NCI-H2107 (cell line): ENCODE measurements around the gene RSBN1.
A peak's percentile ranks its signal among the peaks of the same experiment; 100 is the strongest.
"Not testable (repeated sequence)": the region's sequence is repeated elsewhere in the genome, so short reads cannot be mapped to it uniquely, and the experiment has no call there.

Experiments
- DNase-seq: peaks from one replicate; lab custom pipeline; 2025; lab: John Stamatoyannopoulos, UW

RSBN1 gene

DNA sequence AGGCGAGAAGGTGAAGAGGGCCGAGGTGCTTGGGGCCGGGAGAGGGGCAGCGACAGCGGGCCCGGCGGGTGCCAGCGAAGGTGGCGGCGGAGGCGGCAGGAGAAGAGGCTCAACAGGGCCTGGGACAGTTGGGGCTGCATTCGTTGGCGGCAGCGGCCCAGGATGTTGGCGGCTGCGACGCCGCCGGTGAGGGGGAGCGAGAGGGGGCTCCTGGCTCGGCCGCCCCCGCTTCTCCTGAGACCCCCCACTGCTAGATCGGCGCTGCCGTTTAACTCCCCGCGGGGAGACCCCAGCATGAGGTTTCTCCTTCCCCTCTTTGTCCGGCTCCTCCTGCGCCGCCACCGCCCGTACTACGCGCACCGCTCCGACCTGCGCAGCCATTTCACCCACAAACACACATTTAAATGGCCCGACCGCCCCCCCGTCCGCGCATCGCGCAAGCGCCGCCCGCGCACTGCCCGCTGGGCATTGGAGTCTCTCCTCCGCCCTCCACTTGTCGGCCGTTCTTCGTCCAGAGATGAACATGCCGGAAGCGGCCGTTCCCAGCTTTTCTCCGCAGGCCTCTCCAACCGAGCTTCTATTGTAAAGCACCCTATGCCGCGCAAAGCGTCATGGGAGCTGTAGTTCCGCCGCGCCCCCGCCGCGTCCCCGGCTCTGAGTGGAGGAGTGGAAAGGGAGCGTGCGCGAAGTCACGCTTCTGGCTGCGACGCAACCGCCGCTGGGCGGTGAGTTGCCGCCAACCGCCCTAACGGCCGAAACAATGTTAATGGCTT lies at the start of gene RSBN1:
RSBN1 (minus strand) TSS at position 589 of the 773 bp plus-strand sequence; CDS start at position 525, 64 bp downstream.
- DNase-seq = peak; percentile 98

DNA sequence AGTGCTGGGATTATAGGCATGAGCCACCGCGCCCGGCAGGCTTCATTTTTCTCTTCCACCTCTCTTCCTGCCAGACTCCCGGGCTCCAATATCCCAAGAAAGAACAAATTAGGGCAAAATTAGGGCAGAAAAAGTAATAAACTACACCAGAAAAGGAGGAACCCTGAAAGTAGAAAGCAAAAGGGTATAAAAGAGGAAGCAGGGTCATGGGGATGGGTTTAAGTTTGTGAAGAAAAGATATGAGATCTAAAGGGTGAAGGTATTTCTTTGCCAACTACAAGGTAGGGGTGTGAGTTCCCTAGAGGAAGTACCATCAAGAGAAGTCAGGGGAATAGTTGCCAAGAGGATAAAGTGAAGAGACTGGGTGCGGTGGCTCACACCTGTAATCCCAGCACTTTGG lies 49.4 kb upstream of the RSBN1 start:
- no peak for DNase-seq

DNA sequence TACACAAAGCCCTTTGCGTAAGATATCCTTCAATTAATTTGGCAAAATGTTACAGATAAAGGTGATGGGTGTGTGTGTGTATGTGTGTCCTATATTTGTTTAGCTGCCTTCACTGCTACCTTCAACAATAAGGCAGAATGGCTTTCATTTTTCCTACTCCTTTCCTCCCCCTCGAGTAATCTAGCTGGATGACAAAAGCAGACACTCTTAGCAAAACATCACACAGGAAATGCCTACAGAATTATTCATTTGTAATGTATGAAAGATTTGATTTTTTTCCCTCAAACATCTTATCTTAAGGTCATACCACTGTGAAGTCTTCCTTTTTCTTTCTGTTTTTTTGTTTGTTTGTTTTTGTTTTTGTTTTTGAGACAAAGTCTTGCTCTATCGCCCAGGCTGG lies 48.6 kb upstream of the RSBN1 start:
- DNase-seq = no peak

DNA sequence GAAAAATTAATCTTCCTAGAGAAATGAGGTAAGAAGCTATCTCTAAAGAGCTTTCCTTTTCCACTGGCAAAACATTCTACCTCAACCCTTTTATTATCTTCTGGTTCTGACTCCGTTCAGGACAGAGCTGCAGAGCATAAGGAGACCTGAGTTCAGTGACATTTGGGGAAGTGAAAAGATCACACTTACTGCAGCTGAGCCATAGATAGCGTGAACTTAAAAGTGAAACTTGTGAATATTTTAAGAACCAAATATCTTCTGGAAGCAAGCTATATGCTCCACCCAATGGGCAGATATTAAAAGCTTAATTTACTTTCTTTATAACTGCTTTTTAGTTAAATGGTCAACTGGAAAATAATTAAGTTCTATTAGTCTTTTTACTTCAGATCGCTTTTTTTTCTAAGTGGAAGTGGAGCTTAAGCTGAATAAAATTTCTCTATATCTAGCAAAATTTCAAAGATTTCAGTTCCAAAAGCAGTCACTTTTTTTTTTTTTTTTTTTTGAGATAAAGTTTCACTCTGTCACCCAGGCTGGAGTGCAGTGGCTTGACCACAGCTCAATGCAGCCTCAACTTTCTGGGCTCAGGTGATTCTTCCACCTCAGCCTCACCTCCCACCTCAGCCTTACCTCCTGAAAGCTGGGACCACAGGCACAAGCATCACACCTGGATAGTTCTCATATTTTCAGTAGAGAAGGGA lies 47.4 kb upstream of the RSBN1 start:
- DNase-seq = no peak

DNA sequence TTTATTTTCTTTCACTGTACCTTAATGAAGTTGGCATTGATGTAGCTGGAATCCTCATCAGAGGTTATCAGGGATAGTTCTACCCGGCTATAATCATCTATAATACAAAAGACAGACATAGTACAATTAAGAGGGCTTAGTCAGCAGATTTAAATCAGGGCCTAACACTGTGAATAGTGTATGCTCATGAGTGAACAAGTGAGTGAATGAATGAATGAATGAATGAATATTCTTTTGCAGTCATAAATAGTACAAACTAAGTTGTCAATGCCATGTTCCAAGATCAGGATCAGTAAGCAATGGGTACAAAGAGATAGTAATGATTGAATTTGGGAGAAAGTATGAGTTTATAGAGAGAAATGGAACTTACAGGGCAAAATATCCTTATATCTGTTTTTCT lies 46.7 kb upstream of the RSBN1 start:
- no peak for DNase-seq

DNA sequence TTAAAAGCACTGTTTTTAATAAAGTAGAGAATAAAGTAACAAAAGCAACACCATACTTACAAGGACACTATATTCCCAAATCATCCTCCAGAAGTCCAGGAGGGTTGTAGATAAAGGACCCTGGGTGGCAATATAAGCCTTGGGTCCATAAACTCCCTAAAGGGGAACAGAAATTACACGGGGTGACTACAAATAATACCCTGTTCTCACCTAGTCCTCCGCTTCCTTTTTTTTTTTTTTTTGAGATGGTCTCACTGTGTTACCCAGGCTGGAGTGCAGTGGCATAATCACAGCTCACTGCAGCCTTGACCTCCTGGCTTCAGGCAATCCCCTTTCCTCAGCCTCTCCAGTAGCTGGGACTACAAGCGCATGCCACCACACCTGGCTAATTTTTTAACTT lies 46.1 kb upstream of the RSBN1 start:
- no peak for DNase-seq

DNA sequence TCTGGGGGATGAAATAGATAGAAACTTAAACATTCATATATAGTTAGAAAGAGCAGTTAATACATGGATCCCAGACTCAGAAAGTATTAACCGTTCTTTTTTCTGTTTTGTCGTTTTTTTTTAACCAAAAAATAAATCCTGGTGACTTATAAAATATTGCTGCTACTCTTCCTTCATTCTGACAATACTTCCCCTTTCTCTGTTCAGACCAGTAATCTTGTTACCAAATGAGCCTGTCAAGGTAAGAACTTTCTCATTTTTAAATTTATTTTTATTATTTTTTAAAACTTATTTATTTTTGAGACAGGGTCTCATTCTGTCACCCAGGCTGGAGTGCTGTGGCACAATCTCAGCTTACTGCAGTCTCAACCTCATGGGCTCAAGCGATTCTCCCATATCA lies 45.5 kb upstream of the RSBN1 start:
- no peak for DNase-seq

DNA sequence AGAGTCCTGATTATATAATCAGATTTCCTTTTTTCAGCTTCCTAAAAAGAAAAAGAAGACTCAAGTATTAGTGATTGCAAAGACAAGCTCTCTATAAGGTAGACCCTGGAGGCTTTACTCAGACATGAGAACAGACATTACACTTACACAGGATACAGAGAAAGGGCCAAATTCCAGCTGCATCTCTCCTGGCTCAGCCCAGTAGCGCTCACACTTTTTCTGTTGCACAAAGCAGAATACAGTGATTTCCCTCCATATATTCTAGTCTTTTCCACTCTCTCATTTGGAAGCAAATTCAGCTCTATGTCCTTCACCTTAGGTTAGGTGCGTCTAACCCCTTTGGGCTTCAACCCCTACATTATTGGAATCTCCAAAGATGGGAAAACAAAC lies 44.1 kb upstream of the RSBN1 start:
- no peak for DNase-seq

DNA sequence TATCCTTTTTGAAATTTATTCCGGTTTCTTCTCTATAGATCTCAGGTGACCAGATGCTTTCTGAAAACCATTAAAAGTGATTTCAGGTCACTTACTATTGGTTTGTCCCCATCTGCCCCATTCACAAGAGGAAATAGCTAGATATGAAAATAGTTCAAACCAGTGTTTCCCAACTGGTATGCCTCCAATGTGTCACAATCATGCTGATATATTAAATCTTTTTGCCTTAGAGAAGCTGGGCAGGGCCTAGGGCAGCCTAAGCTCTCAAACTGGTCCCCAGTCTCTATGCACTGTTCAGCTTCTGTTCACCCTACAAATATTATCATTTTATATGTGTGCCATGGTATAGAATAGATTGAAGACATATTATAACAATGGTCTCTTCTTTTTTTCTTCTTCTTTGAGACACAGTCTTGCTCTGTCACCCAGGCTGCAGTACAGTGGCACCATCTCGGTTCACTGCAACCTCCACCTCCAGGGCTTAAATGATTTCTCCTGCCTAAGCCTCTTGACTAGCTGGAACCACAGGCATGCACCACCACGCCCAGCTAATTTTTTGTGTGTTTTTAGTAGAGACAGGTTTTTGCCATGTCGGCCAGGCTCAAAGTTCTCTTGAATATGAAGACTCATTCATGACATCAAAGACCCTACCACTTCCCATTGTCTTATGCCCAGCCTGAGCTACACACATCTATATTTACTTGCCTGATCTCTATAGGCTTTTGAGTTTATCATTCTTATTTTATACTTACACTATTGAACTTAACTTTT lies 43.5 kb upstream of the RSBN1 start:
- no peak for DNase-seq

DNA sequence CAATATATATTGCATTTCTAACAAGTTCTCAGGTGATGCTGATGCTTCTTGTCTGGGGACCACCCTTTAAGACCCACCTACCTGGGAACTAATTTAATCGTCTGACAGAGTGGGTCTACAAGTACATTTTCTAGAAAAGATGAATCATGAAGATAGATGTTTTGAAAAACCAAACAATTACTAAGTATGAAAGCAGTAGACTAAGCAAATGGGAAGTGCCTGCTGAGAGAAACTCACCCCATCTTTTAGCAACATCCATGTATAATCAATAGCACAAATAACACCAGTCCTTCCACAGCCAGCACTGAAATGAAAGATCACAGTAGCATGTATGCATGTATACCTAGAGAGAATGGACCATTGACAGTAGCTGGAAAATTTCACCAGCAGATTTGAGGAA lies 42.0 kb upstream of the RSBN1 start:
- no peak for DNase-seq

DNA sequence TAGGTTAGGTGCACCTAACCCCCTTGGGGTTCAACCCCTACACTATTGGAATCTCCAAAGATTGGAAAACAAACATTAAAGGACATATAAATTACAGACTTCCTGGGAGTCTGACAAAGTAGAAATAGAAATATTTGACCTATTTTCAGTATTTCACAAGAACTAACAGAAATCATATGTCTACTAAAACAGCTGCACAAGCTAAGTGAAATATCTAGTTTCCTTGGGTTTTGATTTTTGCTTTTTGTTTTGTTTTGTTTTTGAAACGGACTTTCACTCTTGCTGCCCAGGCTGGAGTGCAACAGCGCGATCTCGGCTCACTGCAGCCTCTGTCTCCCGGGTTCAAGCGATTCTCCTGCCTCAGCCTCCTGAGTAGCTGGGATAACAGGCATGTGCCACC lies 40.4 kb upstream of the RSBN1 start:
- DNase-seq = not testable (repeated sequence)

DNA sequence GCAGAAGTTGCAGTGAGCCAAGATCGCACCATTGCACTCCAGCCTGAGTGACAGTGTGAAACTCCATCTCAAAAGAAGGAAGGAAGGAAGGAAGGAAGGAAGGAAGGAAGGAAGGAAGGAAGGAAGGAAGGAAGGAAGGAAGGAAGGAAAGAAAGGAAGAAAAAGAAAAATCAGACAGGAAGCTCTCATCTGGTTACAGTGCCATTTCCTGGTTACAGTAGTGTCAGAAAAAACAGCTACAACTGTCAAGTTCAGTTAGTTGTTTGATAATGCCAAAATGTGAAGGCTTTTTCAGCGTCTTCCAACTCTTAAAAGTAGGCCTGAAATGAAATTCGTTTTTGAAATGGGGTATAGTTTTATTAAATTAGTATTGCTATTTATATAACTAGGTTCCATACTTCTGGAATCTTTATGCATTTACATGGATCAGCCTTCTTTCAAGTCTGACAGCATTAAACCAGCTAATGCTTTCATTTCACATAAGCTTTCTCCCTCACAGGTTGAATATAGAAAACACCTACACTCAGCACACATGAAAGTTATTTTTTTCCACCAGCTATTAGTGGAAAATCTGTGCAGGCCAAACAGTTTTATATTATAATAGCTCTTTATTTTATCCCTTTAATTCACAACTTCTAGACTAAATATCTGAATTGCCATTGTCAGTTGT lies 38.0 kb upstream of the RSBN1 start:
- no peak for DNase-seq

DNA sequence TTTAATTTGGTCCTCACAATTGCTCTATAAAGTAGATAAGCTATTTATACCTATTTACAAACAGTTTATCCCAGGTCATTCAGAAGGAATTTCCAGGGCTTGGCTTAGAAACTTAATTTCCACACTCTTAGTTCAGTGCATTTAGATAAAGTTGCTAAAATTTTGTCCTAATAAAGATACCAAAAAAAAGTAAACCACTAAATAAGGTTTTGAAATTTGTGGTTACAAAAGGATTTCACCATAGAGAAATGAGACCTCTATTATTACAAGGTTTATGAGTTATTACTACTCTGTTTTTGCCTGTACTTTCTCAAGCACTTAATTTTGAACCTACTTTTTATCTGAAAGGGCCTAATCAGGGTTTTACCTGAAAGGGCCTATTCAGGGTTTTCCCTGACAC lies 36.8 kb upstream of the RSBN1 start:
- no peak for DNase-seq

DNA sequence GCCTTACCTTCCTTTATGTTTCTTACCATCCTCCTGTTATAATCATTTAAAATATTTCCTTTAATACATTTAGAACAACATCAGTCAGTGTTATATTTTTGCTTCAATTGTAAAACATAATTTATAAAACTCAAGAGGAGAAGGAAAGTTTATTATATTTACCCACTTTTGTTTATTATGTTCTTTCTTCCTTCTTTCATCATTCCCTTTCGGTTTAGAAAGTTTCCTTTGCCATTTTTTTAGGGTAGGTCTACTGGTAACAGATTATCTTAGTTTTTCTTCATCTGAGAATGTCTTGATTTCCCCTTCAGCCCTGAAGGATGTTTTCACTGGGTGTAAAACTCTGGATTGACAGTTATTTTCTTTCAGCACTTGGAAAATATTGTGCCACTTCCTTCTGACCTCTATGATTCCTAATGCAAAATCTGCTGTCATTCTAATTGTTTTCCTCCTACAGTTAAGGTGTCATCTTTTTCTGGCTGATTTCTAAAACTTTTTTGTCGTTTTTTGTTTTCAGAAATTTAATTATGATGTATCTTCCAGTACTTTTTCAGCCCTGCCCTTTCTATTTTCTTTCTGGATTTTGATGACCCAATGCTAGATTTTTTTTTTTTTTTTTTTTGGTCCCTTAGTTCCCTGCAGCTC lies 34.2 kb upstream of the RSBN1 start:
- DNase-seq = no peak

DNA sequence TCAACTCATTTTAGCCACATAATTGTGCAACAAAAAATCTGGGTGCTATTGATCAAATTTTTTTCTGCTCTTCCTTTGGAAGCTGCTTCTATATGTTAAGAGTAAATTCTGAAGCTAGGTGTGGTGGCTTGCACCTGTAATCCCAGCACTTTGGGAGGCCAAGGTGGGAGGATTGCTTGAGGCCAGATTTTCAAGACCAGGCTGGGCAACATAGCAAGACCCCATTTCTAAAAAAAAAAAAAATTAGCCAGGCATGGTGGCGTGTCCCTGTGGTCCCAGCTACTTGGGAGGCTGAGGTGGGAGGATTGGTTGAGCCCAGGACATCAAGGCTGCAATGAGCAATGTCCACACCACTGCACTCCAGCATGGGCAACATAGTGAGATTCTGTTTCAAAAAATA lies 24.3 kb upstream of the RSBN1 start:
- no peak for DNase-seq

DNA sequence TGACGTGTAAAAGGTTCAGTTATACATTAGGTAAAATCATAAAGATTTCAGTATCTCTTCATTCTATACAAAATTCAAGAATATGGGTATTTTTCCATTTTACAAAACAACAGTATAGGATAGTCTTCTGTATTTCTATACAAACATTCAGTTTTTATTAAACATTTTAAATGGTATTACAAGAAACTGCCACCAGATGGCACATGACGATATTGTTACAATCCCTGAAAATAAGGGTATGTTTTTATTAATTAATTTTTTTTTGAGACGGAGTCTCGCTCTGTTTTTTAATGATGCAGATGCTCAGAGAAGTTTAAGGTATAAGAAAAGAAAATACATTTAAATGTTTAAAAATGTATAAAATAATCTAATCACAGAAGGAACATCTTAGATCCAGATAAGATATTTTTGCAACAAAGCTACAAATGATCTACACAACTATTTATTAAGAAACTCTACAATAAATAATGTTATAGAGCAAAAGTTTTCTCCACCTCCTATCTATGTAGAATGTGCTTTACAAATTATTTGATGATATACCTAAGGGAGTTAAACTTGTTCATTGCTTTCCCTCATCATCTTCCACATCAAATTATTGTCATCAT lies 23.5 kb upstream of the RSBN1 start:
- DNase-seq = peak; percentile 36

DNA sequence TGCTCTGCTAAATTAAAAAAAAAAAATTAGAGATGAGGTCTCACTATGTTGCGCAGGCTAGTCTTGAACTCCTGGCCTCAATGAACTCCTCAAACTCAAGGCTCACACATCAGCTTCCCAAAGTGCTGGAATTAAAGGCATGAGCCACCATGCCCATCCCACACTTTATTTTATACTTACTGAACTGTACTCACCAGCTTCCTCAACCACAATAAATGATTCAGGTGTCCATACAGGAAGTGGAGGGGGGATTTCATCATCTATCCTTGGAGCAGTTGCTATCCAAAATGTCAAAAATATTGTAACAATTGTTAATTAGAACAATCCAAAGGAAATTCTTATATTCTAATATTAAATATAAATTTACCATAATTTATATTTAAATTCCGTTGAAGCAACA lies 22.4 kb upstream of the RSBN1 start:
- no peak for DNase-seq

DNA sequence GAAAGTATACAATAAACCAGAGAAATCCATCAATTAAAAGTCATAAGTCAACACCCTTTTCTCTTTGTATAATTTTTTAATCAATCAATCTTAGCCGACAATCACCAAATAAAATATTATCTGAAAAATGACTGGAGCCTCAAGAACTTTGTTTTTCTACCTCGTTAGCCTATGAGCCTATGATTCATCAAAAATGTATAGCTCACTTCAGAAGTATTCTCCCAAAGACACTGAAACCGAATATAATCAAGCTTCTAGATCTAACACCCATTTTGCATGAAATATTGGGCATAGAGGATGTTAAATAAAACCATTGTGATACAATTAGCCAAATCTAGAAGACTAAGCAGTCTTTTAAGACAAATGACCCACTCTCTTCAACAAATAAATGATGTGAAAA lies 17.8 kb upstream of the RSBN1 start:
- DNase-seq = no peak

DNA sequence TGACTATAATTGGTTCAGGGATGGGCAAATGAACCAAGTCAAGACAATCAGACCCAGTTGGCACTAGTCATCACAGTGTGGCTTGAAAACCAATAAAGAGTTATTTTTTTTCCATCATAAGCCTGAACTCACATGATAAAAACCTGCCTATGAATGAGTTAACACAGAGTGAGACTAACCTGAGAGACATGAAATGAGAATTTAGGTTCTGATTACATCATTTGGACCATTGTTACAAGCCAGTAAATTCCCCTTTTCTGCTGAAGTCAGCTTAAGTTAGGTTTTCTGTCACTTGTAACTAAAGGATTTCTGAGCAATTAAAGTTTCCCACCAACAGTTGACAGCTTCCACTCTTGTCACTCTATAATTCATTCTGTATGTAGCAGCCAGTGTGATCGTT lies 9.6 kb upstream of the RSBN1 start:
- DNase-seq = no peak

DNA sequence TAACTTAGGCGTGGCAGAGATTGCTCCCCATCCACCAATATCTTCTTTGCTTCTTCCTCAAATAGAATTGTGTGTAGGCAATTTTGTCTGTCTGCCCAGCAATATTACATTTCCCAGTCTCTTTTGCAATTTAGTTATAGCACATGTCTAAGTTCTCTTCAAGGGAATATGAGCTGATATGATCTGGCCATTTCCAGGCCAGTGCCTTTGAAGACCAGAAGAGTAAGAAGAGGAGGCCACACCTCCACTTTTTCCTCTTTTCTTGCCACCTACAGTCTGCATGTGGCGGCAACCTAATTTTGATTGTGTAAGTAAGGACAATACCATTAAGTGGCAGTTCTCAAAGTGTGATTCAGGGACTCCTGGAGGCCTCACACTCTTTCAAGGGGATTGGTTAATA lies 6.3 kb upstream of the RSBN1 start:
- DNase-seq = no peak

DNA sequence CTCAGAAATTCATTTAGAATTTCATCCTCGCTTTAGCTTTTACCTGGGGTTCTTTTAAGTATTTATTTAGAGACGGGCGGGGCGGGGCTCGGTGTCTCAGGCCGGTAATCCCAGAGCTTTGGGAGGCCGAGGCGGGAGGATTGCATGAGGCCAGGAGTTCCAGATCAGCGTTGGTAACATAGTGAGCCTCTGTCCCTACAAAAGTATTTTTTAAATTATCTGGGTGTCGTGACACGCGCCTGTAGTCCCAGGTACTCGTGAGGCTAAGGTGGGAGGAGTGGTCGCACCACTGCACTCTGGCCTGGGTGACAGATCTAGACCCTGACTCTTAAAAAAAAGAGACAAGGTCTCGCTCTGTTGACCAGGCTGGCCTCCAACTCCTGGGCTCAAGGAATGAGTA lies 942 bp upstream of the RSBN1 start:
- DNase-seq = no peak
